ENCODE results near the gene GPC2.

GPC2 gene

GRCh38 chr7:100156331-100157068, 20.7 kb downstream of the GPC2 start:
- Histone ChIP-seq H3K9me3 (ENCODE audit: insufficient read depth, low read length, severe bottlenecking) (no peaks in the 10 kb centered on the region), H3K27me3 (ENCODE audit: insufficient read depth, low read length, poor library complexity) (no peaks in the 10 kb centered on the region), H3K79me2 (ENCODE audit: insufficient read depth, low read length) (peaks cover 42% of the 10 kb centered on the region), H3K4me1 (ENCODE audit: insufficient read depth, low read length) (peaks cover 36% of the 10 kb centered on the region), H3K9ac (ENCODE audit: low read depth, low read length) (peak overlapping the region; percentile 96; the same call in 1 of the 2 replicates), H3K27ac (ENCODE audit: low read length) (no peak overlapping the region), H3K4me3 (ENCODE audit: low read depth in 1 of 2, low read length in 2 of 2) (peak overlapping the region in 1 of 2 experiments; percentile 87; a peak in 1 of 4 replicates), H3K4me2 (ENCODE audit: insufficient read depth, low read length) (peak overlapping the region; percentile 68), H3K36me3 (ENCODE audit: insufficient read depth, low read length) (peaks cover 51% of the 10 kb centered on the region), H2AFZ (ENCODE audit: low read depth, low read length) (no peak overlapping the region), H4K20me1 (ENCODE audit: insufficient read depth, low read length) (peaks cover 27% of the 10 kb centered on the region)
- no peak for DNase-seq
- no peak for TF ChIP-seq CTCF (IDR thresholded peaks at IDR 0.05; ENCODE audit: borderline replicate concordance, extremely low read depth, low read length, poor library complexity, severe bottlenecking)
- TF ChIP-seq EZH2 (IDR thresholded peaks at IDR 0.05; ENCODE audit: borderline replicate concordance, low read depth, low read length, severe bottlenecking), result no peak
- ATAC-seq (ENCODE audit: insufficient read depth, low read depth), result no peak

- no peak overlapping the region for H3K4me3 ChIP-seq (ENCODE audit: low read depth in 1 of 2, low read length in 2 of 2)
- H3K27me3 ChIP-seq (ENCODE audit: insufficient read depth, low read length, poor library complexity), result no peaks in the 10 kb centered on the region
- H3K27ac ChIP-seq (ENCODE audit: low read length), result no peak overlapping the region
- no peak overlapping the region for H2AFZ ChIP-seq (ENCODE audit: low read depth, low read length)
- H3K4me2 ChIP-seq (ENCODE audit: insufficient read depth, low read length), result peak overlapping the region; percentile 23; the same call in 1 of the 2 replicates
- peaks cover 27% of the 10 kb centered on the region for H4K20me1 ChIP-seq (ENCODE audit: insufficient read depth, low read length)
- no peaks in the 10 kb centered on the region for H3K9me3 ChIP-seq (ENCODE audit: insufficient read depth, low read length, severe bottlenecking)
- H3K9ac ChIP-seq (ENCODE audit: low read depth, low read length), result no peak overlapping the region
- peaks cover 36% of the 10 kb centered on the region for H3K4me1 ChIP-seq (ENCODE audit: insufficient read depth, low read length)
- DNase-seq, result no peak
- peaks cover 51% of the 10 kb centered on the region for H3K36me3 ChIP-seq (ENCODE audit: insufficient read depth, low read length)
- peaks cover 43% of the 10 kb centered on the region for H3K79me2 ChIP-seq (ENCODE audit: insufficient read depth, low read length)
- TF ChIP-seq CTCF (IDR thresholded peaks at IDR 0.05; ENCODE audit: borderline replicate concordance, extremely low read depth, low read length, poor library complexity, severe bottlenecking) (no peak), EZH2 (IDR thresholded peaks at IDR 0.05; ENCODE audit: borderline replicate concordance, low read depth, low read length, severe bottlenecking) (no peak)
- ATAC-seq (ENCODE audit: insufficient read depth, low read depth), result no peak
Measured at GRCh38 chr7:100155553-100156317, 21.4 kb downstream of the GPC2 start.

- H2AFZ ChIP-seq (ENCODE audit: low read depth, low read length), result no peak overlapping the region
- no peak overlapping the region for H3K27ac ChIP-seq (ENCODE audit: low read length)
- H3K36me3 ChIP-seq (ENCODE audit: insufficient read depth, low read length), result peaks cover 51% of the 10 kb centered on the region
- peaks cover 52% of the 10 kb centered on the region for H3K79me2 ChIP-seq (ENCODE audit: insufficient read depth, low read length)
- no peak for ATAC-seq (ENCODE audit: insufficient read depth, low read depth)
- H3K4me1 ChIP-seq (ENCODE audit: insufficient read depth, low read length), result peaks cover 43% of the 10 kb centered on the region
- no peak overlapping the region for H3K9ac ChIP-seq (ENCODE audit: low read depth, low read length)
- no peak overlapping the region for H3K4me2 ChIP-seq (ENCODE audit: insufficient read depth, low read length)
- peaks cover 27% of the 10 kb centered on the region for H4K20me1 ChIP-seq (ENCODE audit: insufficient read depth, low read length)
- no peaks in the 10 kb centered on the region for H3K27me3 ChIP-seq (ENCODE audit: insufficient read depth, low read length, poor library complexity)
- TF ChIP-seq EZH2 (IDR thresholded peaks at IDR 0.05; ENCODE audit: borderline replicate concordance, low read depth, low read length, severe bottlenecking), result no peak
- TF ChIP-seq CTCF (IDR thresholded peaks at IDR 0.05; ENCODE audit: borderline replicate concordance, extremely low read depth, low read length, poor library complexity, severe bottlenecking), result no peak
- no peaks in the 10 kb centered on the region for H3K9me3 ChIP-seq (ENCODE audit: insufficient read depth, low read length, severe bottlenecking)
- H3K4me3 ChIP-seq (ENCODE audit: low read depth in 1 of 2, low read length in 2 of 2), result no peak overlapping the region
- DNase-seq, result no peak
Measured at GRCh38 chr7:100154651-100155491, 22.3 kb downstream of the GPC2 start.

Measured in DND-41 (cell line).